Tibial nerve (tissue), 4 donors: ENCODE measurements around the gene KCNIP3.

Experiments
- CTCF ChIP-seq, 5 experiments: fragments of 200-600 bp in 3 of 5; fragments of 450-650 bp in 2 of 5; sonication (generic) in 3 of 5; IDR thresholded peaks; one replicate each; pipeline ENCODE4 v1.5.1; 2016 to 2019; ENCODE audit warnings: antibody characterized with exemption in 5 of 5, mild to moderate bottlenecking in 3 of 5, moderate library complexity in 2 of 5
- EP300 ChIP-seq, 2 donors: sonication (generic); formaldehyde crosslinking; IDR thresholded peaks; one replicate each; pipeline ENCODE4 v1.6.1; 2017; ENCODE audit warnings: antibody characterized with exemption in 2 of 2, mild to moderate bottlenecking in 1 of 2
- POLR2A ChIP-seq, 2 donors: fragments of 450-650 bp; IDR thresholded peaks; one replicate each; pipeline ENCODE4 v1.6.1; 2017; ENCODE audit warnings: antibody characterized with exemption in 2 of 2, mild to moderate bottlenecking in 2 of 2, moderate library complexity in 2 of 2

- peak in 2 of 5 experiments; percentile 11 to 31 for TF ChIP-seq CTCF (IDR thresholded peaks at IDR 0.05)
- TF ChIP-seq EP300 (IDR thresholded peaks at IDR 0.05), result peak in 1 of 2 donors; percentile 89
- peak; percentile 56 to 71 for TF ChIP-seq POLR2A (IDR thresholded peaks at IDR 0.05)
Observed at GRCh38 chr2:95402370-95403203, 105.4 kb downstream of the KCNIP3 start, which contains the start of gene FAHD2A.
